Measurements from ENCODE around the gene EEF1B2.

EEF1B2 gene

DNA sequence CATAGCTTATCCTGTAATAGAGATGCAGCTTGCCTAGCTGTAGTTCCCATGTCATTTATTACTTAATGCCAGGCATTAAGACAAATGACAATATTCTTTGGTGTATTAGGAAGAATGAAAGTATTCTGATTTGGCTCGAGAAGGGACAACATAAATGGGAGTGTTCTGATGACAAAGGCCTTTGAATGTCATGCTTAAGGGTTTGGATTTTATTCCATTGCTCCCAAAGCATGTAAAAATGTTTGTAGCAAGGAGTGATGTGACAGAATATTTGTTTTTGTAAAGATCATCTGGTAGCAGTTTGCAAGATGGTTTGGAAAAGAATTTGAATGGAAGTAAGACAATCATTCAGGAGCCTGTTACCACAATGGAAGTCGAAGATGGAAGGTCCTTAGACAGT lies 30.4 kb downstream of the EEF1B2 start:
- H3K4me3 ChIP-seq (replicated peaks; ENCODE audit: low read depth, low read length), result no peak overlapping the region
- TF ChIP-seq, protein P1, sequence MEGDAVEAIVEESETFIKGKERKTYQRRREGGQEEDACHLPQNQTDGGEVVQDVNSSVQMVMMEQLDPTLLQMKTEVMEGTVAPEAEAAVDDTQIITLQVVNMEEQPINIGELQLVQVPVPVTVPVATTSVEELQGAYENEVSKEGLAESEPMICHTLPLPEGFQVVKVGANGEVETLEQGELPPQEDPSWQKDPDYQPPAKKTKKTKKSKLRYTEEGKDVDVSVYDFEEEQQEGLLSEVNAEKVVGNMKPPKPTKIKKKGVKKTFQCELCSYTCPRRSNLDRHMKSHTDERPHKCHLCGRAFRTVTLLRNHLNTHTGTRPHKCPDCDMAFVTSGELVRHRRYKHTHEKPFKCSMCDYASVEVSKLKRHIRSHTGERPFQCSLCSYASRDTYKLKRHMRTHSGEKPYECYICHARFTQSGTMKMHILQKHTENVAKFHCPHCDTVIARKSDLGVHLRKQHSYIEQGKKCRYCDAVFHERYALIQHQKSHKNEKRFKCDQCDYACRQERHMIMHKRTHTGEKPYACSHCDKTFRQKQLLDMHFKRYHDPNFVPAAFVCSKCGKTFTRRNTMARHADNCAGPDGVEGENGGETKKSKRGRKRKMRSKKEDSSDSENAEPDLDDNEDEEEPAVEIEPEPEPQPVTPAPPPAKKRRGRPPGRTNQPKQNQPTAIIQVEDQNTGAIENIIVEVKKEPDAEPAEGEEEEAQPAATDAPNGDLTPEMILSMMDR (IDR thresholded peaks at IDR 0.05; ENCODE audit: low read depth, low read length, missing control alignments), result no peak
- DNase-seq (ENCODE audit: extremely low read depth, low read depth), result no peak

DNA sequence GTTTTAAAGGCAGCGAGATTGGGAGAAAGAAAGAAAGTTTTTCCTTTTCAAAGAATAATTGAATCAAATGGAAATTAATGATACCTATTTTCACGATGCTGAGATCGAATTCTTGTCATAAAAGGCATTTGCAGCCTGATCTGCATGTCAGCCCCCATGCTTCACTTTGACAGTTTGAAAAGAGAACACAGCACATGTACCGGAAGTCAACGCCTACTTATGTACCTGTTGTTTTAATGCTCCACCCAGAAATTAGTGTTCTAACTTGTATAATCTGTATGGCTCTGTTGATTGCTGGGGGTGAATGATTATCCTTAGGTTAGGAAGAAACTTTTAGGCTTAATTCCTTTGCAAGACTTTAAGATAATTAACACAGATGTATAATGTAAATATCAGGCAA lies 31.0 kb downstream of the EEF1B2 start:
- H3K4me3 ChIP-seq (replicated peaks; ENCODE audit: low read depth, low read length), result no peak overlapping the region
- no peak for DNase-seq (ENCODE audit: extremely low read depth, low read depth)
- TF ChIP-seq, protein P1 (IDR thresholded peaks at IDR 0.05; ENCODE audit: low read depth, low read length, missing control alignments), result no peak

DNA sequence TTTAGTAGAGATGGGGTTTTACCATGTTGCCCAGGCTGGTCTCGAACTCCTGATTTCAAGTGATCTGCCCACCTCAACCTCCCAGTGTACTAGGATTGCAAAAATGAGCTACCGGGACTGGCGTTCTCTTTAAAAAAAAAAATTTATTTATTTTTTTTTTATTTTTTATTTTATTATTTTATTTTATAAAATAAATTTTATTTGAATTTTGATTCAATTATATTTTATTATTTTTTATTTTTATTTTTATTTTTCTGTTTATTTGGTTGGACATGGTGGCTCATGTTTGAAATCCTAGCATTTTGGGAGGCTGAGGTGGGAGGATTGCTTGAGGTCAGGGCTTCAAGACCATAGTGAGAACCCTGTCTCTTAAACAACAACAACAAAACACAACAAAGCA lies 32.5 kb downstream of the EEF1B2 start:
- H3K4me3 ChIP-seq (replicated peaks; ENCODE audit: low read depth, low read length), result no peak overlapping the region
- TF ChIP-seq, protein P1 (IDR thresholded peaks at IDR 0.05; ENCODE audit: low read depth, low read length, missing control alignments), result no peak
- DNase-seq (ENCODE audit: extremely low read depth, low read depth), result no peak

DNA sequence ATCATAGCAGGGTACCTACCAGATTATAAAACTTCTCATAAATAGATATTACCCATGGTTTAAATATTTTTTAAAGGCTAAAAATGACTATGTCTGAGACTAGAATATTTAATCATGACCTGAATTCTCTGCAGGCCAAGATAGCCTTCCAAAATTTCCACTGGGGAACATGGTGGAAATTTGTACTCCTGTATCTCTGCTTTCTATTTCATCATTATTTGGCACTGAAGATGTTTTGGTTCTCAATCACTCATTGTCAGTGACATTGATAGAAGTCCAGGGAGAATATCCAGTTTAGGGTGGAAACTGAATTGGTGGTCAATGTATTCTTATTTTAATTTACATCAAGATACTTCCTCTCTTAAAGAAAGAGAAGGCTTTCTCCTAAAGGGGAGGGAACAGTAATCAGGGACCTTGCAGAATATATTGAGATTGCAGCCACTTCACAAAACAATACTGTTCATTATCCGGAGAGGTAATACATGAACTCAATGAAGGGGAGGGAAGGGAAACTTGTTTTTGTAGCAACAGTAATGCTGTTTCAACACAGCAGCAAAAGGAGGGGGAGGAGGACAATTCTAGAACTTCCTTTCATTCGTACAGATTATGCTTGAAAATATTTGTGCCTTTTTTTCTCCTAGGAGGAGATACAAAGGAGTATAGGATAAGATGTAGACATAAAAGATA lies 34.1 kb downstream of the EEF1B2 start:
- H3K4me3 ChIP-seq (replicated peaks; ENCODE audit: low read depth, low read length), result no peak overlapping the region
- no peak for DNase-seq (ENCODE audit: extremely low read depth, low read depth)
- TF ChIP-seq, protein P1 (IDR thresholded peaks at IDR 0.05; ENCODE audit: low read depth, low read length, missing control alignments), result no peak

DNA sequence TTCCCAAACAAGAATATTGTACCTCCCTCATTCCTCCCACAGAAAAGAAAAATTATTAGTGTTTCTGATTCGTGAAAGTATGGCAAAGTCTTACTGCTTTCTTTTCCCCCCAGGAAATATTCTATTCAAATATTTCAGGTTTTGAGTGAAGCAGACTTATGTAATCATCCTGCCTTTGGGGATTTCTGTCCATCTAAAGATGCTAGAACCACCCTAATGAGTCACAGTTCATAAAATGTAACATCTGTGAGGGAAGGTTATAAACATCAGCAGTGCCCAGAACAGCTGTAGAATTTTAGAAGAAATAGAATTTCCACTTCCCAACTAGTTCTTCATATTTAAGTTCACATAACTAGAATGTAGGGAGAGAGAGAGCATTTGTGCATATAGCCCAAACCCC lies 39.0 kb downstream of the EEF1B2 start:
- DNase-seq (ENCODE audit: extremely low read depth, low read depth), result no peak
- no peak overlapping the region for H3K4me3 ChIP-seq (replicated peaks; ENCODE audit: low read depth, low read length)
- TF ChIP-seq, protein P1 (IDR thresholded peaks at IDR 0.05; ENCODE audit: low read depth, low read length, missing control alignments), result no peak

DNA sequence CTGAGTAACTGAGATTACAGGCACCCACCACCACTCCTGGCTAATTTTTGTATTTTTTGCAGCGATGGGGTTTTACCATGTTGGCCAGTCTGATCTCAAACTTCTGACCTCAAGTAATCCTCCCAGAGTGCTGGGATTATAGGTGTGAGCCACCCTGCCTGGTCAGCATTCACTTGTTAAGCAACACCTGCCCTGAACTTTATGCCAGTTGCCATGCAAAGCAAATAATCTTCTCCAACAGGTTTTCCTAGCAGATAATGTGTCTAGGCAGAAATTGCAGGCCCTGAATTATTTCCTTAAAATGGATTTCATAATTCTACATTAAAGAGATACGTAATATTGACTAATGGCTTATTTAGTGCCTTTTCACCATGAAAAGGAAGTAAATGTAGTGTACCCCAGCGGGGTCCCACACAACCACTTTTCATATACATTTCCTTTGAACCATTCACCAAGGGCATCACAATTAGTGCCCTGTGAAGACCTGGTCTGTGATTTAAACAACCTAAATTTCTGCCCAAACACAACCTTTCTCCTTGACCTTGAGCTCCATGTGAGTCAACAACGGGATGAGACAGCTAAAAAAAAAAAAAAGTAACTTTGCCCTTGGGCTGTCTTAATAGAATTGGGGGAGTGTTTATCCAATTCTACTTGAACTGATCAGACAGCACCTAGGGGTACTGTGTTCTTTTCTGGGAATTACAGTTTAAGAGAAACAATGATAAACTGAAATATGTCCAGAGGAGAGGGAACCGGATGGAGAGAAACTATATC lies 41.6 kb downstream of the EEF1B2 start:
- TF ChIP-seq, protein P1 (IDR thresholded peaks at IDR 0.05; ENCODE audit: low read depth, low read length, missing control alignments), result no peak
- H3K4me3 ChIP-seq (replicated peaks; ENCODE audit: low read depth, low read length), result no peak overlapping the region
- DNase-seq (ENCODE audit: extremely low read depth, low read depth), result no peak
